COLO829 (cell line): Measurements from ENCODE around the gene PCDHAC2.

Source experiments
- DNase-seq: peaks from one replicate; pipeline ENCODE4 v3.0.0; 2012; ENCODE audit warnings: low spot score

Gene PCDHAC2, protein sequence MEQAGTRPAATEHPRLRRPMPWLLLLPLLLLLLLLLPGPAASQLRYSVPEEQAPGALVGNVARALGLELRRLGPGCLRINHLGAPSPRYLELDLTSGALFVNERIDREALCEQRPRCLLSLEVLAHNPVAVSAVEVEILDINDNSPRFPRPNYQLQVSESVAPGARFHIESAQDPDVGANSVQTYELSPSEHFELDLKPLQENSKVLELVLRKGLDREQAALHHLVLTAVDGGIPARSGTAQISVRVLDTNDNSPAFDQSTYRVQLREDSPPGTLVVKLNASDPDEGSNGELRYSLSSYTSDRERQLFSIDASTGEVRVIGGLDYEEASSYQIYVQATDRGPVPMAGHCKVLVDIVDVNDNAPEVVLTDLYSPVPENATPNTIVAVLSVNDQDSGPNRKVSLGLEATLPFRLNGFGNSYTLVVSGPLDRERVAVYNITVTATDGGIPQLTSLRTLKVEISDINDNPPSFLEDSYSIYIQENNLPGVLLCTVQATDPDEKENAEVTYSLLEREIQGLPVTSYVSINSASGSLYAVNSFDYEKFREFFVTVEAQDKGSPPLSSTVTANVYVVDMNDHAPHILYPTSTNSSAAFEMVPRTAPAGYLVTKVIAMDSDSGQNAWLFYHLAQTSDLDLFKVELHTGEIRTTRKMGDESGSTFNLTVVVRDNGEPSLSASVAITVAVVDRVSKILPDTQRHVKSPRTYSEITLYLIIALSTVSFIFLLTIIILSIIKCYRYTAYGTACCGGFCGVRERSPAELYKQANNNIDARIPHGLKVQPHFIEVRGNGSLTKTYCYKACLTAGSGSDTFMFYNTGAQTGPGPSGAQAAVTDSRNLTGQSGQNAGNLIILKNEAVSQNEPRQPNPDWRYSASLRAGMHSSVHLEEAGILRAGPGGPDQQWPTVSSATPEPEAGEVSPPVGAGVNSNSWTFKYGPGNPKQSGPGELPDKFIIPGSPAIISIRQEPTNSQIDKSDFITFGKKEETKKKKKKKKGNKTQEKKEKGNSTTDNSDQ

DNA sequence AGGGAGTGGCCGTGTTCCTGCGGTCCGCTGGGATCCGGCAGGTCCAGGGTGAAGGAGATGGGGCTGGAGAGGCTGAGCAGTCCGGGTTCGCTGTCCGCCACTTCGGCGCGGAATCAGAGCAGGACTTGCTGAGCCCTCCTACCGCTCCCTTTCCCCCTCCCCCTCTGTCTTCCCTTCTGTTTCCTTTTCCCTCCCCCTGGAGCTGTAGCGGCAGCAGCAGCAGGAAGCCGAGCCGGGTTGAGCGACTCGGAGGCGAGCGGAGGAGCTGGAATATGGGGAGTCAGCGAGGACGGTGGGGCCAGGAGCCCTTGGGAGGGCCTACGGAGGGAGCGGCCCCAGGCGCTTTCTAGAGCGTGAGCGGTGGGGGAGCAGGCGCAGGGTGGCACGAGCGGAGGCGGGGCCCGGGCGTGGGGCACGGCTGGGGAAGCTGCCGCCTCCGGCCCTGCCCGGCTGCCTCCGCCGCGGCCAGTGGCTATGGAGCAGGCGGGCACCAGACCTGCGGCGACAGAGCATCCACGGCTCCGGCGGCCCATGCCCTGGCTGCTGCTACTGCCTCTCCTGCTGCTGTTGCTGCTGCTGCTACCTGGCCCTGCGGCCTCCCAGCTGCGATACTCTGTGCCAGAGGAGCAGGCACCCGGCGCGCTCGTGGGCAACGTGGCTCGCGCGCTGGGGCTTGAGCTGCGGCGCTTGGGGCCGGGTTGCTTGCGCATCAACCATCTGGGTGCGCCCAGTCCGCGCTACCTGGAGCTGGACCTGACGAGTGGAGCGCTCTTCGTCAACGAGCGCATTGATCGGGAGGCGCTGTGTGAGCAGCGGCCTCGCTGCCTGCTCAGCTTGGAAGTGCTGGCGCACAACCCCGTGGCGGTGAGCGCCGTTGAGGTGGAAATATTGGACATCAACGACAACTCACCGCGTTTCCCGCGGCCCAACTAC is at the start of gene PCDHAC2:
TSS of gene PCDHAC2 (plus strand) at position 184 of the 933 bp plus-strand sequence. CDS start at position 475, 291 bp downstream.
- no peak for DNase-seq

DNA sequence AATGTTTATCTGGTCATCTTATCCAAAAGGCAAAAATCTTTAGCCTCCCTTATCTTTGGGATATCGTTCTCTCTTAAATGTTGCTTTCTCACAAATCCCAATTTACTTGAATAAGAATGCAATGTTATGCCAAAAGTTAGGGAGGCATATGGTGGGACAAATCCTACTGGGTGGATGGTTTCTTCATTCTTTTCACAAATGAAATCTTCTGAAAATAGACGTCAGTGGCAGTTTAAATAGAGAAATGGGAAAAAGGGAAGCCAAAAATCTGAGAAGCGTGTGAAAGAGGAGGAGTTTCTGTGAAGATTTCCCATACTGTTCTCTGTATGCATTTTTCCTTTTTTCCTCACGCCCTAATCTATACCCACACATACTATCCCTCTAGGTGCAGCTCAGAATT is 42.7 kb upstream of the PCDHAC2 start:
- no peak for DNase-seq

DNA sequence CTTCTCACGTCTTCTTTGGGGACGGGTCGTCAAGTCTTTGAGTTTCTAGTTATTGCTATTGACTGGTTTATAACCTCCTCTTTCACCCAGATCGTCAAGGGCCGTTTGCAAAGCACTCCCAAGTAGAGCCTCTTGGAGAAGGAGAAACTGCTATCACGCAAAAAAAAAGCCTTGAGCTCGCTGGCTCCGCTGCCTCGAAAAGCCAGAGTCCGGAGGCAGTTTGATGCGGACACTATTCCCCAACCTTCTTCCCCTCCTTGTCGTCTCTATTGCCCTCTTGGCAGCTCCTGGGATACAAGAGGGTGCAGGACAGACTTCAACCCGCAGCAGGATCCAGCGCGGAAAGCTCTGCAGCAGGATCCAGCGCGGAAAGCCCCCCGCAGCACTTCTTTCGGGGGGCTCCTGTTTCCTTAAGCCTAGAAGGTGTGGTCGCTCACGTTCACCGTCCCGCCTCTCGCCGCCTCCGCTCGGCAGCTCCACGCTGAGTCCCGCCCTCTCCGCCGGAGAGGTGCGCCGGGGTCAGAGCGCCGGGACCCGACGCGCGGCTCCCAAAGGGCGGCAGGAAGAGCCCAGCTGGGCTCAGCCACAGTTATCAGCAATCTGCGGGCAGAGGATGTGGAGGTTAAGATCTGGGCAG is 40.4 kb upstream of the PCDHAC2 start, which contains the start of gene PCDHAC1:
TSS of gene PCDHAC1 (plus strand) at position 494 of the 637 bp plus-strand sequence. CDS start 594 bp downstream, outside the sequence.
- no peak for DNase-seq

DNA sequence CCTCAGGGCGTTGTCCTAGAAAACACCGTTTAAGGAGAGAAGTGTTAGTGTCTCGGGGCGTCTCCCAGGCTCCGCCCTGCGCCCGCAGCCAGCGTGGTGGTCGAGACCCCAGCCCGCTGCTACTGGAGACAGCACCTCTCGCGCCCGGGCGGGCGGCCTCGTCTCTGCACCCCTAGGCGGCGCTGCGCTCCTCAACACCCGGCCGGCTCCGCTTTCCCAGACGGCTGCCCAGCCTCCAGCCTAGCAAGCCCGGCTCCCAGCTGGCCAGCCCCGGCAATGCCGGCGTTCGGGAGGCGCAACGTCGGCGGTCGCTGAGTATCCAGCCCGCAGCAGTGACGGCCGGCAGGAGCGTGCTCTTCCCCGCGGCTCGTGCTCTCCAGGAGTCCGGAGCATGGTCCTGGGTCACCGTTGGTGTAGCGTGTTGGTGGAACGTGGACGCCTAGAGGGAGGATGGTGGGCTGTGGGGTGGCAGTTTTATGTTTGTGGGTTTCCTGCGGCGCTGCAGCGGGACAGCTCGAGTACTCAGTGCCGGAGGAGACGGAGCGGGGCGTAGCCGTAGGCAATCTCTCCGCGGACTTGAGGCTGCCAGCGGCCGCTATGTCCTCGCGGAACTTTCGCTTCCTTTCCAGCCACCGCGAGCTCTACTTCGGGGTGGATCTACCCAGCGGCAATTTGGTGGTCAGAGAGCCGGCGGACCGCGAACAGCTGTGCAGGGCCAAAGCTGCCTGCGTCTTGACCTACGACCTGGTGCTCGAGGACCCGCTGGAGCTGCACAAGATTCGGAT is 39.6 kb upstream of the PCDHAC2 start:
- no peak for DNase-seq

DNA sequence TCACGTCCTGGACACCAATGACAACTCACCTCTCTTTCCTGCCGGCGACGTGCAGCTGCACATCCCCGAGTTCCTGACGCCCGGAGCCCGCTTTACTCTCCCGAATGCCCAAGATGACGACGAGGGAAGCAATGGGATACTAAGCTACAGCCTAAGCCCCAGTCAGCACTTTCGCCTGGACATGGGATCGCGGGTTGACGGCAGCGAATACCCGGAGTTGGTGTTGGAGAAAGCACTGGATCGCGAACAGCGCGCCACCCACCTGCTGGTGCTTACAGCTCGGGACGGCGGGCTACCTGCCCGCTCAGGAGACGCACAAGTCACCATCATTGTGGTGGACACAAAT is 39.1 kb upstream of the PCDHAC2 start:
- DNase-seq = no peak

DNA sequence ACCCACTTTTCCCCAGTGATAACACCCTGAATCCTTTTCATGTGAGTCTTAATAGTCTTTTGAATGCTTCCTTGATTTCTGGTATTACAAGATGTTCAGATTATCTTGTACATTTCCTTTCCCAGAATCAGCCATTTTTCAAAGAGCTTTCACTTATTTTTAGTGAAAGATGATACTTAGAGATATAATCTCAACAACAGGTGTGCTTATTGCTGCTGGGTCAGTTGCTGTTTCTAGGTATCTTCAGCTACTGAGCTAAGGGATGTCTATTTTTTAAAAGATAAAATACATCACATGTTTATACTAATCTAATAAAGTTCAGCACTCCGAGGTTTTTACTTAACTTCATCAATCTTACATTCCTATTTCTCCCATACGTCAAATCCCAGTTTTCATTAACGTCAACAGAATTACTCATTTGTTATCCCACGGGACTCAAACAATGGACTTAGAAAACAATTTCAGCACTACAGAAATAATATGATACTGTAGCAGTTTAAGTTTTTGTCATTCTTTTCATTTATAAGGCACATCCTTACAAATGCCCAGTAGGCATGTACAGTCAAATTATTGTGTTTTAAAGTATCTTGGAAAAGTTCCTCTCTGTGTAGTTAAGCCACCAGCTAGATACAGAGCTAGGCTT is 31.2 kb upstream of the PCDHAC2 start:
- DNase-seq = no peak

DNA sequence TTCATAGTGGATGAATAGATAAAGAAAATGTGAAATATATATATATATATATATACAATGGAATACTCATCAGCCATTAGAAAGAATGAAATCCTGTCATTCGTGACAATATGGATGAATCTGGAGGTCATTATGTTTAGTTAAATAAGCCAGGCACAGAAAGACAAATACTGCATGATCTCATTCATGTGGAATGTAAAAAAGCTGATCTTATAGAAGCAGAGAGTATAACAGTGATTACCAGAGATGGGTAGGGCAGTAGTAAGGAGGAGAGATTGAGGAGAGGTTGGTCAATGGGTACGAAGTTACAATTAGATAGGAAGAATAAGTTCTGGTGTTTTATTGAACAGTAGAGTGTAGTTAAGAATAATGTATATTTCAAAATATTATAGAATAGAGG is 19.7 kb upstream of the PCDHAC2 start:
- DNase-seq = no peak

DNA sequence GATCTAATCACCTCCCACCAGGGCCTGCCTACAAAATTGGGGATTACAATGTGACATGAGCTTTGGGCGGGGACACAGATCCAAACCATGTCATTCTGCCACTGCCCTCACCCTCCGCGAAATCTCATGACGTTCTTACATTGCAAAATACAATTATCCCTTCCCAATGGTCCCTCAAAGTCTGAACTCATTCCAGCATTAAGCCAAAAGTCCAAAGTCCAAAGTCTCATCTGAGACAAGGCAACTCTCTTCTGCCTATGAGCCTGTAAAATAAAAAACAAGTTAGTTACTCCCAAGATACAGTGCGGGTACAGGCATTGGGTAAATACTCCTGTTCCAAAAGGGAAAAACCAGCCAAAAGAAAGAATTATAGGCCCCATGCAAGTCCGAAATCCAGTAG is 14.6 kb upstream of the PCDHAC2 start:
- no peak for DNase-seq

DNA sequence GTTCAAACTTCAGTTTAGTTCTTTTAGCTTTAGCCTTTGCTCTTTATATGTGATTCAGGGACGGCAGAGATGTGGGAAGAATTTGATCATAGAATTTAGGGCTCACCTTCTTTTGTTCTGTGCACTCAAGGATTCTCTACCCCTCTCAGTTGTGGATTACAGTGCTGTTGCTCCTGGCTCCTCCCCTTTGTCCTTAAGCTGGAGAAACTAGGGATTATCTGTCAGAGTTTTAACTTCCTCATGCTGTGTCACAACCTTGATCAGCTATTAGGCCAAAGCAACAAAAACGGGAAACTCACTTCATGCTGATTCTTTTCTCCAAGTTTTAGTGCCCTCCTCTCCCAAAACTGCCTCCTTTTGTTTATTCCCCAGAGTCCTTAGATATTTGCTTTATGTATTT is 13.0 kb upstream of the PCDHAC2 start:
- DNase-seq = no peak

DNA sequence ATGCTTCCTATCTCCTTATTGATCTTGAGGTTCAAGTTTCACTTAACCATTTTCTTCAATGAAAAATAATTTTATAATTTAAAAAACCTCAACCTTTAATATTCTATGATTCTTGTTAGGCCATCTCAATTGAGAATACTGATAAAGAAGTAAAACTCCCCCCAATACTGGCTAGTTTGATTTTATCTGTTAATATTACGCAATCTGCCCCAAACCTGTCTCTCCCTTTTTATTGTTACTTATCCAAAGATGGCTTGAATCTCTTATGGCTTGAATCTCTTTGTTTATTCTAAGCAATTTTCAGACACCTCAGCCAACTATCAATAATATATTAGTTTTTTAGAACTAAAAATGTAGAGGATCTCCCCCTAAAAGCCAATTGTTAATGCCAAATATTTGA is 4.1 kb upstream of the PCDHAC2 start:
- DNase-seq = no peak

DNA sequence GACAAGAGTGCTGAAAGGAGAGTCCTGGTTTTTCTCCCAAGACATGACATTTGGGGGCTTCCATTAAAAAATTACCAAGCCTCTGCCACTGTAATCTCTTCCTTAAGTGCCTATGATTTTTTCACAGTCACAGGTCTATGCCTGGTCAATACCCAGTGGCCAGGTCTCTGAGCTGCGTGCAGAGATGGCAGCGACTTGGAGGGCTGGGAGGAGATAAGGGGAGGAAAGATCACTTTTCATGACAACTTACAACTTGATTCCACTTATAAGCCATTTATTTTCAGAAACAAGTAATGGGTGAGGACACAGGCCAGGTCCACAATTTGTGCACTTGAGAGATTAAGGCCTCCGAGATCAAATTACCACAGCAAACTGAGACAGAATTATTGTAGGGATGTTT is 1.9 kb upstream of the PCDHAC2 start:
- DNase-seq = no peak

DNA sequence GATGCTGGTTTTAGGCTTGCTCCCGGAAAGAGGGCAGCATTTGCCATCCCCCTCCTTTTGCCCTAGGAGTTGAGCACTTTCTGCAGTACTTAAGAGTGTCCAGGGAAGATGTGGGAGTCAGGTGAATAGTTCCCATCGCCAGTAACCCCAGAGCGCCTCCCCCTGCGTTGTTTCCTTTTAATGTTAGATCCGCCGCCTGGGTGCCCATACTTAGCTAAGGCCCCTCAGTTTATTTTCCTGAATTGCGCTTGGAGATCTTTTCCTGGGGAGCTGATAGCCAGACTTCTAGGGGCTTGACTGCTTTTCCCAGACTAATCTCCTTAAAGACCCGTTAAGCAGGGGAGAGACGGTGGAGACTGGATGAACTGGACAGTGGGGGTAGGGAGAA is 377 bp upstream of the PCDHAC2 start:
- no peak for DNase-seq

DNA sequence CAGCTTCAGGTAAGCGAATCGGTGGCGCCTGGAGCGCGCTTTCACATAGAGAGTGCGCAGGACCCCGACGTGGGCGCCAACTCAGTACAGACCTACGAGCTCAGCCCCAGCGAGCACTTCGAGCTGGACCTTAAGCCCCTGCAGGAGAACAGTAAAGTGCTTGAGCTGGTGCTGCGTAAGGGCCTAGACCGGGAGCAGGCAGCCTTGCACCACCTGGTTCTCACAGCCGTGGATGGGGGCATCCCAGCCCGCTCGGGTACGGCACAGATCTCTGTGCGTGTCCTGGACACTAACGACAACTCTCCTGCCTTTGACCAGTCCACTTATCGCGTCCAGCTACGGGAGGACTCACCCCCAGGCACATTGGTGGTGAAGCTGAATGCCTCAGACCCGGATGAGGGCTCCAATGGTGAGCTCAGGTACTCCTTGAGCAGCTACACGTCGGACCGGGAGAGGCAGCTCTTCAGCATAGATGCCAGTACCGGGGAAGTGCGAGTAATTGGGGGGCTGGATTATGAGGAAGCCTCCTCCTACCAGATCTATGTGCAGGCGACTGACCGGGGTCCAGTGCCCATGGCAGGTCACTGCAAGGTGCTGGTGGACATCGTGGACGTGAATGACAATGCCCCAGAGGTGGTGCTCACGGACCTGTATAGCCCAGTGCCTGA is 1.1 kb downstream of the PCDHAC2 start:
- no peak for DNase-seq

DNA sequence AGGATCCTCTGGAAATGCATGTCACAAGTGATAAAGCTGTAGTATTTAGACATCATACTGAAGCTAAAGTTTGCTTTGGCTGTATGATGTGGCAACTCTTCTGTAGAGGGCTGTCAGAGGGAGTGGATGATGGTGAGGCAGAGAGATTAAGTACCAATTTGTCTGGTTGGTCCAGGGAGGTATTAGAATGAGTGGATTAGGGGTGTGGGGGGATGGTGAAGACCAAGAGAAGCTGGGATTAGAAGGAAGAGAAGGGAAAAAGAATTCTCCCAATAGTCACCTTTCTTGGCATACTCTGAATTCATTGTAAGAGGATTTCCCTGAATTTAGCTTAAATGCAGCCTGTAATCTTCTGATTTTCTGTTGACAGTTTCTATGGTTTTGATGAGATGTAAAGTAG is 3.6 kb downstream of the PCDHAC2 start:
- DNase-seq = no peak

DNA sequence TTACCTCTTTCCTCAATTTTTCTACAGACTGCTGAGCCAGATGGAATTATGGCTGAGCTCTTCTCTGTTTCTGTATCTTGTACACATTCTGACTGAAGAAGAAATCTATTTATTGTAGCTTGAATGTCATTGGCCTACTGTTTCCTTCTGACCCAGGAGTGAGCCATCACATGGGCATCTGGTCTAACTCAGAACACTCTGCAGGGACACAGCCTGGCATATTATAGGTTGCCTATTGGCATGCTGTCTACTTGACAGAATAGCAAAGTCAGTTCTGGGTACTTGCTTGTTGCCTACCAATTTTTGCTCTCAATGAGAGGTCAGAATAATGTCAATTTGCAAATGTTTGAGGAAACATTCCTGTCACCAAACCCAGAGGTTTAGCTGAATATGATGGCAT is 7.3 kb downstream of the PCDHAC2 start:
- DNase-seq = no peak

DNA sequence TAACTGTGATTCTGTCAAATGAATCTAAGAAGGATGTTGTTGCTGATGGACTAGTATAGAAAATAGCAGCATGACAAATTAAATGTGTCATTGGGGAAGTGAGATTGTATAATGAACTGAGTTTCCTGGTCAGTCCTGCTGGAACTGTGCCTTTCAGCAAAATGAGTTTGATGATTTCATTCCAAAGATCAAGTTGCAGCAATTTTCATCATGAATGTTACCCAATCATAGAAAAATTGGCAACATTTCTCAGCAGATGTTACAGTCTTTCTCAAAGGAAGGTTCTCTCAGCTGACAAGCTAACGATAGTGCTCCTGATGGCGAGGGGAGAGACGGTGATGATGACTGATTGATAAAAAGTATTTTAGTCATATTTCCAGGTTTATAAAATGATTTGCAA is 10.7 kb downstream of the PCDHAC2 start:
- no peak for DNase-seq

DNA sequence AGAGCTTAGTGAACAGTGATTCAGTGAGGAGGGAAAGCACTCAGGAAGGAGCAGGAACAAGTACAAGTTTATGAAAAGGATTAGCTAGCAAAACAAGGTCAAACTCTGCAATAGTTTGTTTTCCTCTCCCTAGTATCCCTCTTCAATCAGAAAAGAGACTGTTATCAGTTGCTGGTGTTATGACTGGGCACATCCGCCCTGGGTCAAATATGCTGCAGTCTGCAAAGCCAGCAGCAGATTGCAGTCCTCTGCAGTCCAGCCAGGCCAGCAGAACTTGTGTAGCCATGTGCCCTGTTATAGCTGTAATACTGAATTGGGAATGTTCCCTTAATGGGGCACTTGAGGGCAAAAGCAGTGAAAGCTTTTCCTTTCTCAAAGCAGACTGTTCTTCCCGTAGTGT is 12.0 kb downstream of the PCDHAC2 start:
- DNase-seq = no peak

DNA sequence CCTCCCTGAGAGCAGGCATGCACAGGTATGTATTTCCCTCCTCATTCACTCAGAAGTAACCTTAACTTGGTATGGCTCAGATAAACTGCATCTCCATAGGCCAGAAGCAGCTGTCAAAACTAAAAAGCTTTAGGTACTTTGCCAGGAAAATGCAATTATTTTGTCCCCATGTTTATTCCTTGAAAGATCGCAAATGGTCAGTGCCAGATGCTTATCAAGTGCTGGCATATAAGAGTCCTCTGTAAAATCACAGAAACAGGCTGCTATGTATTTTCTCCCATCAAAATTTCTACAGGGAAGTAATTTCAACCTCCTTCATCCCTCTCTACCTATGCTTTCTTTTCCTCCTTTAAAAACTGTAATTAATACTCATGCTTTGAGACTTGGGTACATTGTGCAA is 12.7 kb downstream of the PCDHAC2 start:
- DNase-seq = no peak

DNA sequence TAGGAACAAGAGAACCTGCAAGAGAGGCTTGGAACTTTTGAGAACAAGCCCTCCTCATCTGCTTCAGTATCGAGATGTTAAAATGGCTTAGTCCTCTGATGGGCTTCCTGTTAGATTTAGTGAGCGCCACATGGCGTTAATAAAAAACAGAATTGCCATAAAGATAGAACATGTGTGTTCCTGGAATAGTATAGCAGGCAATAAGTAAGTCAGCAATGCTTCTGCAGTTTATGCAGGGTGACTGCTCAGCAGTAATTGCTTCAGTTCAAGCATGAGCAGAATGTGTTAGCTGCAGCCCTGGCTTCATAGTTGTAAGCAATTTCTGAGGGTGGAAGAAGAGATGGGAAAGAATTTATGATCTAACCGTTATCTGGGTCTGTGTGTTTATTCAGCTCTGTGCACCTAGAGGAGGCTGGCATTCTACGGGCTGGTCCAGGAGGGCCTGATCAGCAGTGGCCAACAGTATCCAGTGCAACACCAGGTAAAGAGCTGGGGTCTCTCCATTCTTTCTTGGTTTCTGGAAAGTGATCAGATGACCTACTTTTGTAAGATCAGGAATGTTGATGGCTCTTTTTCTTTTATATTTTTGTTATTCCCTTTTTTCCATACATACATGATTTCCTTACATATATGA is 15.9 kb downstream of the PCDHAC2 start:
- DNase-seq = no peak
